ENCODE data around the gene FAM107B. TPM values are rescaled to one million over a fixed set of nuclear protein-coding genes. Genes with fewer than 3 reads are reported as not detected.

The FAM107B gene
- total and polyA plus RNA-seq, 11 donors = 1.9 to 27.6 (median 4.9) TPM

DNA sequence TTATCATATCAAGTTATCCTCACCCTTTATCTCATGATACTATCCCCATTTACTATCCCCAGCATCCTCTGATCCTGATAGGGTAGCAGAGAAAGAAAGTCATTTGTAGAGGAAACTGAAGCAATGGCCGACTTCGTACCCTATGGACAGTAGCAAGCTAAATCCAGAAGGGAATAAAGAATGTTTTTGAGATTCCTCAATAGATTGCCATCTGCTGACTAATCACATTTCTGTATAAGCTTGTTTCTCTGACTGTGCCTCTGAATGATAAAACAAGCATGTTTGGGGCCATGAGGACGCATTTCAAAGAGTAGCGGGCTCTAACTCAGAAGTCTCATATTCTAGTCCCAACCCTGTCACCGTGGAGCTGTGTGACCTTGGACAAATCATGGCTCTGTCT lies 13.2 kb upstream of the FAM107B start:
- no peak overlapping the region for H3K4me3 ChIP-seq
- DNase-seq = no peak
- no peaks in the 10 kb centered on the region for H3K27me3 ChIP-seq
- ATAC-seq = no peak
- TF ChIP-seq POLR2A (IDR thresholded peaks at IDR 0.05) = no peak
- TF ChIP-seq, protein P1, sequence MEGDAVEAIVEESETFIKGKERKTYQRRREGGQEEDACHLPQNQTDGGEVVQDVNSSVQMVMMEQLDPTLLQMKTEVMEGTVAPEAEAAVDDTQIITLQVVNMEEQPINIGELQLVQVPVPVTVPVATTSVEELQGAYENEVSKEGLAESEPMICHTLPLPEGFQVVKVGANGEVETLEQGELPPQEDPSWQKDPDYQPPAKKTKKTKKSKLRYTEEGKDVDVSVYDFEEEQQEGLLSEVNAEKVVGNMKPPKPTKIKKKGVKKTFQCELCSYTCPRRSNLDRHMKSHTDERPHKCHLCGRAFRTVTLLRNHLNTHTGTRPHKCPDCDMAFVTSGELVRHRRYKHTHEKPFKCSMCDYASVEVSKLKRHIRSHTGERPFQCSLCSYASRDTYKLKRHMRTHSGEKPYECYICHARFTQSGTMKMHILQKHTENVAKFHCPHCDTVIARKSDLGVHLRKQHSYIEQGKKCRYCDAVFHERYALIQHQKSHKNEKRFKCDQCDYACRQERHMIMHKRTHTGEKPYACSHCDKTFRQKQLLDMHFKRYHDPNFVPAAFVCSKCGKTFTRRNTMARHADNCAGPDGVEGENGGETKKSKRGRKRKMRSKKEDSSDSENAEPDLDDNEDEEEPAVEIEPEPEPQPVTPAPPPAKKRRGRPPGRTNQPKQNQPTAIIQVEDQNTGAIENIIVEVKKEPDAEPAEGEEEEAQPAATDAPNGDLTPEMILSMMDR (IDR thresholded peaks at IDR 0.05) = no peak
- H3K9me3 ChIP-seq = peaks cover 0 to 8% (median 0%) of the 10 kb centered on the region in 12 donors
- no peaks in the 10 kb centered on the region for H3K4me1 ChIP-seq
- H3K27ac ChIP-seq = no peak overlapping the region
- no peaks in the 10 kb centered on the region for H3K36me3 ChIP-seq
- WGBS, 4 donors = 86 to 92% (median 87%) methylated on average over 5 of the region's 5 CpGs
- intact Hi-C loops (cut with DNase I) = no loop called here

DNA sequence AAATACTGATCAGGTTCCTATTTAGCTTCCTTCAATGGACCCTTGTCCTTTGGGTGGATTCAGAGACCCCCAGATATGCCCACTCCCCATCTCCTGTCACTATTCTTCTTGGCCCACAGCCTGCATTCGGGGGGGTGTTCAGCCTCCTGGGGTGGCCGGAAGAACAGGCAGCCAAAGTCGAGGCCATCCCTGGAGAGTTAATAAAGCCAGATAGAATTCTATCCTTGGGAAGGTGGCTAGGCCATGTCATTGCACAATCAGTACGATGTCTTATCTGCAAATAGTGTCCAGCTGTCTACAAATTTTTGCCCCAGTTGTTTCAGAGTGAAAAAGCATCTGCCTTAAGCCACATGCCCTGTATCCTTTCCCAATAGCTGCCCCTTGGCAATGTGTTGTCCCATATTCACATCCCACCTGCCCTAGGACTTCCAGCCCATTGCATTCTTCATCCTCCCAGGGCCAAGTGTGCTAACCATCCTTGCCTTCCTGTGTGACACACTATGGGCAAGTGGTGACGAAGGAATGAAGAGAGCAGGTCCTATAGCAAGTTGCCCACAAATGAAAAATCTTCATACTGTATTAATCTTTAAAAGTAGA lies 9.9 kb upstream of the FAM107B start:
- 77 to 85% (median 83%) methylated on average over 5 of the region's 5 CpGs for WGBS, 4 donors
- intact Hi-C loops (cut with DNase I) = no loop called here

DNA sequence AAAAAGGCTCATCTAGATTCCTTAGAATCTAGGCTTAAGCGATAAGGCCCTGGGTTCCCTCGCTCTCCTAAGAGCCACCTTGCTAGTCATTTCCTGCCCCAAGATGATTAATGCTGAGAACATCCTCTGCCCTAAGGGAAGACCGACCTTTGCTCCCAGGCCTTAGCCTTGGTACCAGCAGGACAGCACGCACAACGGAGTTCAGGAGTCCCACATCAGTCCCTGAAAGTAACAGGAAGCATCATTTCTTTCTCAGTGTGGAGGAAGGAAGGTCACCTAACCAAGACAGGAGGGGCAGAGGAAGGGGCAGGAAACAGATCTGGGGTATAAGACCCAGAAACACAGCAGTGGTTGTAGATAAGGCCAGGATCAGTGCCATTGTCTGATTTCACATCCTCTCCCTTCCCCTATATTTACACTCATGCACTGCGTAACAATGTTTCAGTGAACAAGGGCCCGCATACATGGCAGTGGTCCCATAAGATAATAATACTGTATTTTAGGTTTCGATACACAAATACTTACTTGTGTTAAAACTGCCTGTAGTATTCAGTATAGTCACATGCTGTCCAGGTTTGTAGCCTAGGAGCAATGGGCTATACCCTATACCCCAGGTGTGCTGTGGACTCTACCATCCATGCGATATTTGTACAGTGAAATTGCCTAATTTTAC lies 8.1 kb upstream of the FAM107B start:
- WGBS, 4 donors = 64 to 69% (median 68%) methylated on average over 9 of the region's 9 CpGs
- TF ChIP-seq, protein P1 (IDR thresholded peaks at IDR 0.05) = no peak
- no peak for TF ChIP-seq POLR2A (IDR thresholded peaks at IDR 0.05)
- intact Hi-C loops (cut with DNase I) = no loop called here
- DNase-seq (no peak), ATAC-seq (peak in 3 of 4 donors; percentile 49 to 62 (median 58))
- no peaks in the 10 kb centered on the region for H3K27me3 ChIP-seq
- H3K36me3 ChIP-seq = no peaks in the 10 kb centered on the region
- H3K4me3 ChIP-seq = no peak overlapping the region
- H3K9me3 ChIP-seq = peaks cover 0 to 8% (median 0%) of the 10 kb centered on the region in 12 donors
- H3K4me1 ChIP-seq = peaks cover 0 to 10% (median 0%) of the 10 kb centered on the region in 12 donors
- H3K27ac ChIP-seq = no peak overlapping the region

More for the DNA sequence above, 9.9 kb upstream of the FAM107B start:
- Histone ChIP-seq H3K27me3 (no peaks in the 10 kb centered on the region), H3K9me3 (peaks cover 0 to 8% (median 0%) of the 10 kb centered on the region in 12 donors), H3K4me1 (peaks cover 0 to under 1% (median 0%) of the 10 kb centered on the region in 12 donors), H3K27ac (no peak overlapping the region), H3K4me3 (no peak overlapping the region), H3K36me3 (no peaks in the 10 kb centered on the region)
- ATAC-seq (no peak), DNase-seq (no peak)
- TF ChIP-seq POLR2A (IDR thresholded peaks at IDR 0.05) = no peak
- TF ChIP-seq, protein P1 (IDR thresholded peaks at IDR 0.05) = no peak

DNA sequence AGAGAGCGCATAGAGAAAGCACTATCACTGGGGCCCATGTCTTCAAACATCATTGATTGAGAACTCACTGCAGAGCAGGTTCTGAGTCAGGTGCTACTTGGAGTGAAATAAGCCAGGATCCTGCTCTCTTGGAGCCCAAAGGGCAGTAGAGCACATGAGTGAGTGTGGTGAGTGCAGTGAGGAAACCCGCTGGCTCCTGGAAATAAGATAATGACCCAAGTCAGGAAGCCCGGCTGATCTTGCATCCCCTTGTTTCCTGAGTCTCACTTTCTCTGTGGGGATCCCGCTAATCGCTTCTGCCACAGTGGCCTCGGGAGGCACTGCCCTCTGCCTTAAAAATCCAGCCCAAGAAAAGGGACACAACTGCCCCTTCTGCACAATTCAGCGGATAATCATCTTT lies 7.1 kb upstream of the FAM107B start:
- no peak for TF ChIP-seq POLR2A (IDR thresholded peaks at IDR 0.05)
- TF ChIP-seq, protein P1 (IDR thresholded peaks at IDR 0.05) = no peak
- intact Hi-C loops (cut with DNase I) = no loop called here
- Histone ChIP-seq H3K27ac (no peak overlapping the region), H3K9me3 (peaks cover 0 to 8% (median 0%) of the 10 kb centered on the region in 12 donors), H3K36me3 (no peaks in the 10 kb centered on the region), H3K4me1 (peaks cover 0 to 10% (median 0%) of the 10 kb centered on the region in 12 donors), H3K27me3 (no peaks in the 10 kb centered on the region), H3K4me3 (no peak overlapping the region)
- no peak for DNase-seq
- 53 to 61% (median 56%) methylated on average over 7 of the region's 7 CpGs for WGBS, 4 donors
- peak in 1 of 4 donors; percentile 31 for ATAC-seq

Data from heart left ventricle (tissue), 16 donors.